ENCODE results near the gene BHLHA9.
"Not testable (repeated sequence)": the region's sequence is repeated elsewhere in the genome, so short reads cannot be mapped to it uniquely, and the experiment has no call there.

Gene BHLHA9

DNA sequence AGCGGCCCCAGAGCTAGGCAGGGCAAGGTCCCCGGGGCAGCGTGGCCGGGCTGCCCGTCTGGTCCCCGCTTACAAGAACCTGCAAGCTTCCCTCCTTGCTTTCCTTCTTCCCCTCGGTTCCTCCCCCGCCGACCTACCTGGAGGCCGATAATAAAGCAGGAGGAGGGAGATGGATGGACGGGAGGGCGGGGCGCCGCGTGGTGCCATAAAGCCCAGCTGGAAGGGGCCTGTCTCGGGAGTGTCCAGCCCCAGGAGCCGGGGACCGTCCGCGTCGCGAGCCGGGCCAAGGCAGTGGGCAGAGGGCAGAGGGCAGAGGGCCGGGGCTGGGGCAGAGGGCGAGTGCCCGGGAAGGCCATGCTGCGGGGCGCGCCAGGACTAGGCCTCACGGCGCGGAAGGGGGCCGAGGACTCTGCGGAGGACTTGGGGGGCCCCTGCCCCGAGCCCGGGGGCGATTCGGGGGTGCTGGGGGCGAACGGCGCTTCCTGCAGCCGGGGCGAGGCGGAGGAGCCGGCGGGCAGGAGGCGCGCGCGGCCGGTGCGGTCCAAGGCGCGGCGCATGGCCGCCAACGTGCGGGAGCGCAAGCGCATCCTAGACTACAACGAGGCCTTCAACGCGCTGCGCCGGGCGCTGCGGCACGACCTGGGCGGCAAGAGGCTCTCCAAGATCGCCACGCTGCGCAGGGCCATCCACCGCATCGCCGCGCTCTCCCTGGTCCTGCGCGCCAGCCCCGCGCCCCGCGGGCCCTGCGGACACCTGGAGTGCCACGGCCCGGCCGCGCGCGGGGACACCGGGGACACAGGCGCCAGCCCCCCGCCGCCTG, at the start of gene BHLHA9:
Gene BHLHA9 (plus strand): TSS at position 235 of the 820 bp plus-strand sequence. CDS start 120 bp downstream, at position 355.
- no peak for DNase-seq

DNA sequence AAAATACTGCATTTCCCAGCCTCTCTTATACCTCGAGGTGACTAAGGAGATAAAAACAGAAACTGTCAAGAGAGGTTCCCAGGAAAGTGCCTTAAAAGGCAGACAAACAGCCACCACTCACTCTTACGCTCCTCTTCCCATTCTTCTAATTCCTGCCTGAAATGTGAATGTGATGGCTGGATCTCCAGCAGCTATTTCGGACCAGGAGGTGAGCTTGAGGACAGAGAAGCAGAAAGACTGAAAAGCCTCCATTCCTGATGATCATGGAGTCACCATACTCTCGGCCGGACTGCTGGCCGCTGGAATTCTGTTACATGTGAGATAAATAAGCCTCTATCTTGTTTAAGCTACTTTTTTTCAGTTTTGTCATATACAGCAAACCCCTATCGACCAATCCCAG, 49.0 kb upstream of the BHLHA9 start:
- DNase-seq: no peak

DNA sequence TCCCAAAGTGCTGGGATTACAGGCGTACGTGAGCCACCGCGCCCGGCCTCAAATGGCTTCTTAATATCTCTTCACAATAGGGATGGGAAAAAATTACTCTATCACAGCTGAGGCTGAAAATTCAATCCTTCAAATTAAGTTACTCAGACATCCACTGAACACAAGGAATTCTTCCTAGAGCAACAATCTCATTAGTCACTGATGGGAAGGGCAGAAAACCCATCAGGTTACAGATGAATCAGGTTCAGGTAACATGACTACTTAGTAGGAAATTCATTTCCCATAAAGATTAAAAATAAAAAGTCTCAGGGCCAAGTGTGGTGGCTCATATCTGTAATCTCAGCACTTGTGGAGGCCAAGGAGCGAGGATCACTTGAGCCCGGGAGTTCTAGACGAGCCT, 47.9 kb upstream of the BHLHA9 start:
- no peak for DNase-seq

DNA sequence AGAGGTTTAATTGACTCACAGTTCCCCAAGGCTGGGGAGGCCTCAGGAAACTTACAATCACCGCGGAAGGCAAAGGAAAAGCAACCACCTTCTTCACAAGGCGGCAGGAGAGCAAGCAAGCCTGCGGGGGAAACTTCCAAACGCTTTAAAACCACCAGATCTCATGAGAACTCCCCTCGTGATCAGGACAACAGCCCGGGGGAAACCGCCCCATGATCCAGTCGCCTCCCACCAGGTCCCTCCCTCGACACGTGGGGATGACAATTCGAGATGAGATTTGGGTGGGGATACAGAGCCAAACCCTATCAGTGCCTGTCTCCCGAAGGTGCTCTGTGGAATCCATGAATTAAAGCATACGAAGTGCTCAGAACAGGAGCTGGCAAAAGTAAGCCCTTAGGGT, 46.6 kb upstream of the BHLHA9 start:
- DNase-seq: no peak

DNA sequence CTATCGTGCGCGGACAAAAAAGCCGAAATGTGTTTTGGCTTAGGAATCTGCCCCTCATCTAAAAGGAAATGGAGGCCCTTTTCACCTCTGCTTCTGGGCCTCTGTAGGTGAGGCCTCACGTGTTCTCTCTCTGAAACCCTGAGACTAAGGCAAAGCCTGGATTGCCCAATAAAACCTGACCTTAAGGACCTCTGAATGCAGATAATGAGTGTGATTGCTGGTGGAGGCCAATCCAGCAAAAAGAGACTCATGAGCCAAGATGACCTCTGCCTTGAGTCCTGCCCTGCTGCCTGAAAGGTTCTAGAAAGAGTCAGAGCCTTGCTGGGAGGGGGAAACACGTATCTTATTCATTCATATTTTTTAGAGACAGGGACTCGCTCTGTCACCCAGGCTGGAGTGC, 45.9 kb upstream of the BHLHA9 start:
- DNase-seq: no peak

DNA sequence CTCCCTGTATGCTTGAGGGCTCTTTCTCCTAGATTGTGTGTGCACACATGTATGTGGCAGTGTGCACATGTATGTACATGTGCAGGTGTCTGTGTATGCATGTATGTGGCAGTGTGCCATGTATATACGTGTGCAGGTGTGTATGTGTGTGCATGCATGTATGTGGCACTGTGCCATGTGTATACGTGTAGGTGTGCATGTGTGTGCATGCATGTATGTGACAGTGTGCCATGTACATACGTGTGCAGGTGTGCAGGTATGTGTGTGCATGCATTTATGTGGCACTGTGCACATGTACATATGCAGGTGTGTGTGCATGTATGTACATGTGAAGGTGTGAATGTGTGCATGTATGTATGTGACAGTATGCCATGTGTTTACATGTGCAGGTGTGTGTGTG, 43.9 kb upstream of the BHLHA9 start:
- no peak for DNase-seq

DNA sequence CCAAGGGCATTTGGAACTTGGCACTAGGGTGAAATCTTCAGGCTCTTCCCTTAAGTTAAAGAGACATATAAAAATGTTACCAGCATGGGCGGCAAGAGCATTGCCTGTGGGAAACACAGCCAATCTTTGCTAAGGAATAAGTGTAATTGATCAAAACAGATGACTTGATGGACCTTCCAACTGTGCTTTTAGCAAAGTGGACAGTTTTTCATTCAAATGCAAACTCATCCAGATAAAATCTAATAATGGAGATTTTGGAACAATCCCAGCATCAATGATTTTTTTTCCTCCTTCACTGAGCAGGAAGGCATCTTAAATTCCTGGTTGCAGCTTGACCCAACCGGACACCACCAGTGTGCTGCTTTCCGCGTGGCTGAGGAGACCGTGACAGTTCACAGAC, 42.9 kb upstream of the BHLHA9 start:
- no peak for DNase-seq

DNA sequence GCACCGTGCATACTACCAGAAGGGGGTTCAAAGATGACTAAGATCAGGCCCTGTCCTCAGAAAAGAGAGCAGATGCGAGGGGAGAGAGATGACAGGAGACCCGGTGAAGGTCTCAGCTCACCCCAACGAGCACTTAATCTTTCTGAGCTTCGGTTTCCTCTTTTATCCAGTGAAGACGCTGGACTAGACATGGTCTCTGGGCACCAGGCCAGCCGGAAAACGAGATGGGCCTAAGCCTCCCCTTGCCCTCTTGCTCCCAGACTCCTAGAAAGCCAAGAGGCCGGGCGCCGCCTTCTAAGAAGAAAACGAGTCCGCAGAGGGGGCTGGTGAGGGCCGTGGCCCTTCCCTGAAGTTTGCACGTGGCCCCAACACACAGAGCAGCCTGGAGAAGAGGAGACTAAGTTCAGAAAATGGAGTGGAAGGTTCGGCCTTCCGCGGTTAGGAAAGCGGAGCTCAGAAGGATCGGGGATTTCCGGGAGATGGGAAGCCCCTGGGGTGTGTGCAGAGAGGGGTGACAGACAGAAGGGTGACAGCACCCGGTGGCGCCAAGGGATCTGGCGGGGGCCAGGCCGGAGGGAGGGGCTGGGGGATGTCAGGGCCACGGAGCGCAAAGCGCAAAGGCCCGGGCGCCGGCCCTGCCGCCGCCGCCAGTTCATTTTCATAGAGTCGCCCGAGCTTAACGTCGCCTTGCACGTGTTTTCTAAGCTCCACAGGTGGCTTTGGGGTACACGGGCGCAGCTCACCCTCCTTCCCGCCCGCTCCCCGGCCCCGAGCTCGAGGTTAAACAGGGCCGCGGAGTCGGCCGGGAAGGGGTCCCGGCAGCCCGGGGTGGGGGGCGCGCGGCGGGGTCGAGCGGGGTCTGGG, 42.1 kb upstream of the BHLHA9 start:
- DNase-seq: no peak

DNA sequence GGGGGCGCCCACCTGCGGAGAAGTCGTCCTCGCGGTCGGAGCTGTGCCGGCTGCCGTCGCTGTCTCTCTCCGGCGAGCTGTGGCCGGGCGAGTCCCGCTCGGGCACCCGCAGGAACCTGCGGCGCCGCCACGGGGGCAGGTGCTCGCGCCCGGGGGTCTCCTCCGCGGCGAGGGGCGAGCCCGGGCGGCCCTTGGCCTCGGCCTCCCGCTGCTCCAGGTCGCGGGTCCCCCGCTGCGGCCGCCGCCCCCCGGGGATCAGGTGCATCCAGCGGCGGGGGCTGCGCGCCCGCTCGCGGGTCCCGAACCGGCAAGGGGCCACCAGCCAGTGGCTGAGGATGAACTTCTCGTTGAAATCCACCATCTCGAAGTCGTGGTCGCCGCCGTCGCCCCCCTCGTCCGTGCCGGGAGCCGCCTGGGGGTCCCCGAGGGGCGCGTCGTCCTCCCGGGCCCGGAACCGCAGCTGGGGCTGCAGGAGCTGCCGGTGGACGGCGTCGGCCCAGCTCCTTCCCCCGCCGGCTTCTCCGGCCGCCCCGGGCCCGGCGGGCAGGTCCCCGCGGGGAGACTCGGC, 41.4 kb upstream of the BHLHA9 start:
- no peak for DNase-seq

DNA sequence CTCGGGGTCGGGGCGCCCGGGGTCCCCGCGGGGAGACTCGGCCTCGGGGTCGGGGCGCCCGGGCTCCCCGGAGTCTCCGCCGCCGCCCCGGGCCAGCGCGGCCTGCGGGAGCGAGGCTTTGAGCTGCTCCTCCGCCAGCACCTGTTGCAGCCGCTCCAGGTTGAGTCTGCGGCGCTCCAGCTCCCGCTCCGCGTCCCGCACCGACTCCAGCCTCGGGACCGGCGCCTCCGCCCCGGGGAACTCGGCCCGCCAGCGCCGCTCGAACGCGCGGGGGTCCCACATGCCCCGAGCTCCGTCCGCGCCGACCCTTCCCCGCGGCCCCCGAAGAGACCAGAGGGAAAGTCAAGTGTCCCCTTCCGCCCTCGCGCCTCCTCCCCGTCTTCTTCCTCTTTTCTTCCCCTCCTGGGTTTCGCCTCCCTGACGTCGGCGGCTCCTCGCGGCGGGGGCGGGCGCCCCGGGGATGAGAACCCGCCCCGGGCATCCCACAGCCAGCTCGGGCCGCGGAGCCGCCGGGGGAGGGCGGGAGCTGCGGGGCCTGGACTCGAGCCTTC, 40.8 kb upstream of the BHLHA9 start:
- no peak for DNase-seq

DNA sequence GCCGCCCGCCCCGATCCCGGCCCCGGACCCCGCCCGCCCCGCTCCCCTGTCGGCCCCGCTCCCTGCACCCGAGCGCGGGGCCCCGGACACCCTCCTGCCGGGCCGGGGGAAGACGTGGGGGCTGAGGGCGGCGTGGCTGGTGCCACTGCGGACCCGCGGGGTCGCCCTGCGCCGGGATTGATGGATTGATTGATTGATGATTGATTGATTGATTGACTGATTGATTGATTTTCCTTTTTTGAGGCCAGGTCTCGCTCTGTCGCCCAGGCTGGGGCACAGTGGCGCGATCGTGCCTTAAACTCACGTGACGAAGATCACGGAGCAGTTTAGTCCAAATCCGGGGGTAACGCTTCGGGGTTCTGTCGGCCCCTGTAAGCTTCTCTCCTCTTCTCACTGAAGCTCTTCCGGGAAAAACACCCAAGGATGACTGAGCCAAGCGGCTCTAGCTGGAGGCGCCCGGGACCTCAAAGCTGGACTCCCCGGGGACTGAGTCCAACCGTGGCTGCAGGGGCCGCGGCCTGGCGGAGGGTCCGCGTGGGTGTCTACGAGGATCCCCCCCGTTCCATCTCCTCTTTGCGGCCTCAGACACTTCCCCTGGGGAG, 40.2 kb upstream of the BHLHA9 start:
- DNase-seq: no peak

DNA sequence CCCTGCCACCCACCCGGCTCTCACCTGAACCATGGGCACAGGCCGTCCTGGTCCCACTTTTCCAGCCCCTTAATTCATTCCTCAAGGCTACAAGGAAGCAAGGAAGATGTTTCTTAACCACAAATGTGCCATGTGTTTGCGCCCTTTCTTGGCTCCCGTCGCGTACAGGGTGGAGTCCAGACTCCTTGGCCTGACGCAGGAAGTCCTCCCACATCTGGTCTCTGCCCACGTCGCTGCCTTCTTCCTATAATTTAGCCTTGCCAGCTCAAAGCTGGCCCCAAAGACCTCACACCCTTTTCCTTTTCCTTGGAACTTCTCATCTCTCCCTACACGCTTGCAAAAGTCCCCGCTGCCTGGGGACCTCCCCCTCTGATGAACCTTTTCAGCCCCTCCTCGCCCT, 38.8 kb upstream of the BHLHA9 start:
- DNase-seq: no peak

DNA sequence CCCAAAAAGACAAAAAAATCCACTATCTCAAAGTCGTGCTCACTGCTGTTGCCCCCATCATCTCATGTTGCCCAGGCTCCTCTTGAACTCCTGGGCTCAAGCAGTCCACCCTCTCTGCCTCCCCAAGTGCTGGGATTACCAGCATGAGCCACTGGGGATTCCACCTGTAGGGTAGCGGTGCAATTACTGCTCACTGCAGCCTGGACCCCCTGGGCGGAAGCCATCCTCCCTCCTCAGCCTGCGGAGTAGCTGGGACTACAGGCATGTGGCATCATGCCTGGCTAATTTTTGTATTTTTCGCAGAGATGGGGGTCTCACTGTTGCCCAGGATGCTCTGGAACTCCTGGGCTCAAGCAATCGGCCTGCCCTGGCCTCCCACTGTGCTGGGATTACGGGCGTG, 37.9 kb upstream of the BHLHA9 start:
- no peak for DNase-seq

DNA sequence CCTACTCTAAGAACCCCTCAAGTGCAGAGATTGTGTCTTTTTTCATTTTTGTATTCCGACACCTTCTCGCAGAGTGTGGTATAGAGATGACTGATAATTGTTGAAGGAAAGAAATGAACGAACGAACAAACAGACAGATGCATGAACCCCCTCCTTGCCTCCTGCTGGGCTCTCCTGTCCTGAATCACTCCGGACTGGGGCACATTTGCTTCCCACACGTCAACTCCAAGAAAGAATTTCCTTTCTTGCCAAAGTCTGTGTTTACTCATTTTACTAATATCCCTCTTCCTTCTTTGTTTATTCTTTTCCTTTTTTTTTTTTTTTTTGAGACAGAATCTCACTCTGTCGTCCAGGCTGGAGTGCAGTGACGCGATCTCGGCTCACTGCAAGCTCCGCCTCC, 37.5 kb upstream of the BHLHA9 start:
- no peak for DNase-seq

DNA sequence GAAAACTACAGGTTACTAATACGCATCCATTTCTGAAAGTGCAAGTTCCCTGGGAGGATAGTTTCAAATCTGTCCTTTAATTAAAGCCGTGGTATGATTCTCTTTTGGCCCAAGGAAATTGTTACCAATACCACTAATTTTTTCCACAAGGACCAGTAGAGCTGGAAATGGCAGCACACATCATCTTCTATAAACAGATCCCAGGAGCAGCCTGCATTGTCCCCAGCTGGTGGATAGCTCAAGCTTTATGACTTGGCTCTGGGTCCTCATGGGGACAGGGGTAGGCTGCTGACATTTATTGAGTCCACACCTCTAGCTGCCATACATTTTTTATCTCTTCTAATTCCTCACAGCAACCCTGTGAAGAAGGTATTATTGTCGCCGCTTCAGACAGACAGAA, 35.8 kb upstream of the BHLHA9 start:
- DNase-seq: no peak

DNA sequence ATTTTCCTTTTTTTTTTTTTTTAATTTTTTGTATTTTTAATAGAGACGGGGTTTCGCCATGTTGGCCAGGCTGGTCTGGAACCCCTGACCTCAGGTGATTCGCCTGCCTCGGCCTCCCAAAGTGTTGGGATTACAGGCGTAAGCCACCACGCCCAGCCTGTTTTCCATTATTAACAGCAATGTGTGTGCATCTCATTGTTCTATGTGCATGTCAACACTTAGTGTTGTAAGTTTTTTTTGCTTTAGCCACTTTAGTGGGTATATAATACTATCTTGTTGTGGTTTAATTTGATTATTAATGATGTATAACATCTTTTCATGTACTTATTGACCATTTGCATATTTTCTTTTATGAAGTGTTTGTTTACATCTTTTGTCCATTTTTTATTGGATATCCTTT, 32.8 kb upstream of the BHLHA9 start:
- DNase-seq: no peak

DNA sequence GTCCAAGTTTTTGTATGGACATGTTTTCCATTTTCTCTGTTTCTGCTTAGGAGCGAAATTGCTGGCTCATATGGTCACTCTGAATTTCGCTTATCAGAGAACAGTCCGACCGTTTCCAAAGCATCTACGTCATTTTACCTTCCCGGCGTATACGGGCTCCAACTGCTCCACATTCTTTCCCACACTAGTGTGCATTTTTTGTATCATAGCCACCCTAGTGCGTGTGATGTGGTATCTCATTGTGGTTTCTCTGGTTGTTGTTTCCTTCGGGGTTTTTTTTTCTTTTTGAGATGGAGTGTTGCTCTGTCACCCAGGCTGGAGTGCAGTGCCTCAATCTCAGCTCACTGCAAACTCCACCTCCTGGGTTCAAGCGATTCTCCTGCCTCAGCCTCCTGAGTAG, 31.0 kb upstream of the BHLHA9 start:
- no peak for DNase-seq

DNA sequence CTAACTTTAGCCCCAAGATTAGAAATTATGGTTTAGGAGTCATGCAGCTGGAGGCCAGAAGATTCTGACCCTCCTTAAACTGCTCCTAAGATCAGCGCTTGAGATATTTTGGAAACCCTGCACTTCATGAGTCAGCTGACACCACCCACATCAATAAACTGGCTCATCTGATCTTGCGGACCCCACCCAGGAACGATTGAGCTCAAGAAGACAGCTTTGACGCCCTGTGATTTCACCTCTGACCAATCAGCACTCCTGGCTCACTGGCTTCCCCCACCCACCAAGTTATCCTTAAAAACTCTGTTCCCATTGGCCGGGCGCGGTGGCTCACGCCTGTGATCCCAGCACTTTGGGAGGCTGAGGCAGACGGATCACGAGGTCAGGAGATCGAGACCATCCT, 29.8 kb upstream of the BHLHA9 start:
- not testable (repeated sequence) for DNase-seq

DNA sequence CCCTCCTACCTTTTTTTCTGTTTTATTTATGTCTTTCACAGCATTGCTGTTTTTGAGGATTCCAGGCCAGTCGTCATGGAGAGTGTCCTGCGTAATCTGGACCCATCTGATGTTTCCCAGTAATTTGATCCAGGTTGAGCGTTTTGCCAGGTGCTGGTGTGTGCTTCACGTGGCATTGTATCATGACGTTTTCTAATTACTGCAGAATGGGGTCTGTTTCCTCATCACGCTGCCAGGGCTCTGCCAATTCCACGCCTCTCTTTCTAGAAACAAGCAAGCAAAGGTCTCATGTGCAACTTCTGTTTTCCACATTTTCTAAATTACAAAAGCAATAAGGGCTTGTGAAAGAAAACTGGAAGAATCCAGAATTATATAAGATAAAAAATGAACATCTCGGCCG, 28.3 kb upstream of the BHLHA9 start:
- no peak for DNase-seq

DNA sequence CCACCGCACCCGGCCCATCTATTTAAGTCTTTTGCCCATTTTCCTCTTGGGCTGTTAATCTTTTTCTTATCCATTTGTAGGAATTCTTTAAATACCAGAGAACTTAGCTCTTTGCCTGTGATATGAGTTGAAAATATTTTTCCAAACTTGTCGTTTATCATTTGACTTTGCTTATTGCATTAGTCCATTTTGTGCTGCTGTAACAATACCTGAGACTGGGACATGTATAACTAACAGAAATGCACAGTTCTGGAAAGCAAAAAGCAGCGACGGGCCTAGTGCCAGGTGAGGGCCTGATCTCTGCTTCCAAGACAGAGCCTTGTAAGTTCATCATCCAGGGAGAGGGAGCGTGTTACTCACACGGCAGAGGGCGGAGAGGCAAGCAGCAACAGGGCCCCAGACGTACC, 25.6 kb upstream of the BHLHA9 start:
- DNase-seq: no peak

DNA sequence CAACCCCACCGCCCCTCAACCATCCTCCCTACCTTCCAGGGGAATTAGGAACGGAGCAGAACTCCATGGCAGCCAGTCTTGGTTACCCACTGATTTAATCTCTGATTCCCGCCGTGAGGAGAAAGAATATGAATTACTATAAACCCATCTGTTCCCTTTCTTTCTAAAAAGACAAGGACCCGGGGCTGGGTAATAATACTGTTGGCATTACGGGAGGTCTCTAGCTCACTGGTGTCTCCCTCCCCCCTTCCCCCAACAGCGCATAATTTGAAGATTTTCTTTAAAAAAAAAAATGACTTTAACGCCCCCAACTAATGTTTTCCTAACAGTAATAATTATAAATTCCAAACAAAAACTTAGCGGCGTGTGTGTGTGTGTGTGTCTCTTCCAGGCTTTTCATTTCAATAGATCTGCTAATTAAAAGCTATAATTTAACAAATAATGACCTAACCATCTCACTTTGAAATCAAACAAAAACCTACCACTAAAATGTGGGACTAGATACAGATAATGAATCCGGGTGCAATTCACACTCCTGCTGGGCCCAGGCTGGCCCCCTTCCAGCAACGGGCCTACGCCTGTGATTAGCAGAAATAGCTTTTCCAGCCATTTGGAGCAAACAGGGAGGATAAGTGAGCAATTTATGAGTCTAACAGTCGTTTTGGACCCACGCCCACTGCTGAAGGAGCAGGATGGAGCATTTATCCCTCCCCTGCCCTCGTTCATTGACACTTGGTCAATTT, 18.2 kb upstream of the BHLHA9 start:
- no peak for DNase-seq

DNA sequence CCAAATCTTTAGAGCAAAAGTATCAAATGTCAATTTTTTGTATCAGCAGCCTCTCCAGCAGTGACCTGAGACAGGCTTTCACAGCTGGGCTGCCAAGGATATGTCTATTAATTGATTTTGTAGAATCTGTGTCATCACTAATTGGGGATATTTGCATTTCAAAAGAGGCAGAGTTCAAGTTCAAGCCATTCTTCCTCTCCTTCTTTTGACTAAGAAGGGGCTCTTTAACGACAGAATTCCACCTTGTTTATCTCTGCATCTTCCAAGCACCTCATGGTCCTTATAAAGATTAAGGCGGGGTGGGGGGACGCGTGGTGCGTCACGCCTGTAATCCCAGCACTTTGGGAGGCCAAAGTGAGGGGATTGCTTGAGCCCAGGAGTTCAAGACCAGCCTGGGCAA, 15.2 kb upstream of the BHLHA9 start:
- DNase-seq: no peak

All from cerebellar nuclear complex (tissue), 1 donor.